G401 (cell line): ENCODE data around the gene CDNF. TPM values are rescaled to one million over a fixed set of nuclear protein-coding genes. Genes with fewer than 3 reads are reported as not detected.

ENCODE experiments used
- DNase-seq: peaks from one replicate; pipeline ENCODE4 v3.0.0-alpha.2; 2015; ENCODE audit warnings: low spot score
- in situ Hi-C: cut with HindIII; loops from 2 replicates; pipeline ENCODE4 v1.10.0; 2016; ENCODE audit warnings: low sequenced_read_pairs, mixed read lengths
- total RNA-seq: library from RNA; depleted of rRNA; stranded (reverse); fragments of >200 nt; shearing (Covaris generic); gene quantifications from 2 replicates; pipeline ENCODE4 v1.2.3, GENCODE V29; 2014

CDNF gene
- total RNA-seq, 1 experiment from 2014 or later: 0.27 TPM

DNA sequence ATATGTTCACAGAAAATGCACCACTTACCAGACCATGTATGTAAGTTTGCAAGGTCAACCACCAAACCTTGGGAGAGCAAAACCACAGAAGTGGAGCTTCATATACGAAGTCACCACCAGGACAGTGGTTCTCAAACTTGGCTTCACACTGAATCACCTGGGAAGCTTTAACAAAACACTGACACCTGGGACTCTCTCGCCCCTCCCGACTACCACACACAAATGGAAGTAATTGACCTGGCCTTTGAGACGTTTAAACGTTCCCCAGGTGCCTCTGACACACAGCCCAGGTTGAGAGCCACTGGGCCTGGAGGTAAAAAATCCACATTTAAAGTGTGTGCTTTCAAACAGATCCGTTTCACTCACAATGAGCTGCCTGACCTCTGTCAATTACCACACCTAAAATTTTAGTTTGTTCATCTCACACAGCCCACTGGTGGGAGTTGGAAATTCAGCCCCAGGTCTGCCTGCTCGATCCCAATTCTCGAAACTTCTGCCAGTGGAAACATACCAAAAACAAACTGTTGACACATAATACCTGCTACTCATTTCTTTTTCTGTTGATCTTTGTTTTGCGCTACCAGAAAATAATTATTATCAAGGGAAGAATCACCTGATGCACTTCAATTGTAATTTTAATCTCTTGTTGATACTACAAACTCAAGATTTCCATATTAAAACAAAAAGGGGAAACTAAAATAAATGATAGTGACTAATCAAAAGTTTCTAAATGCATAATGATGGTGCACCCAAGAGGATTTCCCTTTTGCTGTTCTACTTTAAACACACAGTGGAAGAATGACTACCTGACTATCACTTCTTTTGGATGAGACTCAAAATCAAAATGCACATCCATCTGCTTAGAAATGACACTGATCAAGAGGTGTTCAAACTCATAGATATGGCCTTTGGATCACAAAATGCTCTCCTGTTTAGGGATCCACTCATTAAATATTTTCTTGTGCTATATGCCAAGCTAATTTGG lies 26.6 kb downstream of the CDNF start:
- in situ Hi-C loops: no loop called here
- DNase-seq: no peak

DNA sequence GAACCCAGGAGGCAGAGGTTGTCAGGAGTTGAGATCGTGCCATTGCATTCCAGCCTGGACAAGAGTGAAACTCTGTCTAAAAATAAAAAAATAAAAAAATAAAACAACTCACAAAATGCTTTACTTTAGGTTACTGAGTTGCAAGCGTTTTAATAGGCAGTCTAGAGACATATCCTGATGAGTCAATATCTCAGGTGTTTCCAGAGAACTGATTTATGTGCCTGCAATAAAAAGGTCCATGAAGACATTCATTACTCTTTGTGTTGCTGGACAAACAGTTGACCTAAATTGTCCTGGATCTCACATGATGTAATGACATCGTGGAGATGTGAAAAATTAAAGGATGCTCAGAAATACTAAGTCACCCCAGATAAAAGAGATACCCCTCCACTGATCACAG lies 31.5 kb downstream of the CDNF start:
- DNase-seq: no peak
- in situ Hi-C loops: no loop called here

DNA sequence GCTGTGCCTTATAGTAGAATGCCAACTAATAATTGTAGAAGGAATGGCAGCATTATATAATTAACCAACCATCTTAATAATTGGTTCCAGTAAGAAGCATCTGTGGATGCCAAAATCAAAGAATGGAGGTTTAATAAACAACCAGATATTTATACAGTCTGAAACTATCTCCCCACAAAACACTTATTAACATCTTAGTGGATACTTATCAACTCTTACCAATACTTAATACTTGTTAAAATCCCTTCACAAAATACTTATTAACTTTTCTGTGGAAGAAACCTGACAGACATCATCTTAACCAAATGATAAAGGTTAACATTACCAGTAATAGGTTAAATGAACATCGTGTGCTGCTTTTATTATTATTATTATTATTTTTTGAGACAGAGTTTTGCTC lies 34.0 kb downstream of the CDNF start:
- in situ Hi-C loops: no loop called here
- DNase-seq: no peak

DNA sequence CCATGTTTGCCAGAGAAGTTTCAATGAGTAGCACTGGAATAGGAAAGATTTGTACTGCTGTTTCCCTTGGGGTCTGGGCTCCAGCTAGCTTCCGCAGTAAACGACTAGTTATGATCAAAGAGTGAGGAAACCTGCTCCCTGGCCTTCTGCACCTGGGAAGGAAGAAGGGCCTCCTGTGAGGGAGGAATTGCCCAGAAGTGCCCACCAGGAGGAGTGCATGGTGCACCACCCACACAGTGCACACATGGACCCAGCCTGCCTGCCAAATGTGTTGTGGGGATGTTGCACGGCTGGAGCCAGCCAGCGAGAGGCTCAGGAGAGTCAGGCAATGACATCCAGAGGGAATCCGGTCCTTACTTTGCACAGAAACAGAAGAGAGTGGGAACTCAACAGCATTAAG lies 36.1 kb downstream of the CDNF start:
- no peak for DNase-seq
- in situ Hi-C loops: no loop called here

DNA sequence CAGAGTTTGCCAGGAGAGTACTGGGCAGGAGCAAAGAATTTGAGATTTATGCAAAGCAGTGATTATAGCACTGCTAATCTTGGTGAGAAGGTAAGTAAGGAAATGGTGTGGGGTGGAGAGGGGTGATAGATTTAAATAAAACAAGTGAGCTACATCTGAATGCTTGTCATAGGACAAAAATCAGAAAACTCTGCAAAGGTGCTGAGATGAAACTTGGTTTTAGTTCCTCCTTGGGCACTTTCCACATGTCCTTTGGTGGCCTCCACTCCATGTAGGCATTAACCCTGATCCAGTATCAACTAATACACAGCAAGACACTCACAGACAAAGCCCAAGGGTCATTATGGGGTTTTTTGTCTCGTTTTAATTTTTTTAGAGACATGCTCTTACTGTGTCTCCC lies 37.4 kb downstream of the CDNF start:
- in situ Hi-C loops: no loop called here
- no peak for DNase-seq

DNA sequence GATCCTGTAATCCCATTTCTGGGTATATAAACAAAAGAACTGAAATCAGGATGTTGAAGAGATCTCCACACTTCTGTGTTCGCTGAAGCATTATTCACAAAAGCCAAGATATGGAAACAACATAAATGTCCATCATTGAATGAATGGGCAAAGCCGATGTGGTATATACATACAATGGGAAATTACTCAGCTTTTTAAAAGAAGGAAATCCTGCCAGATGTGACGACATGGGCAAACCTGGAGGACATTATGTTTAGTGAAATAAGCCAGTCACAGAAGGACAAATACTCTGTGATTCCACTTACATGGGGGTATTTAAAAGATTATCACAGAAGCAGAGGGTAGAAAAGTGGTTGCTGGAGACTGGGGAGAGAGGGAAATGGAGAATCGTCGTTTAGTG lies 39.2 kb downstream of the CDNF start:
- in situ Hi-C loops: no loop called here
- DNase-seq: no peak

DNA sequence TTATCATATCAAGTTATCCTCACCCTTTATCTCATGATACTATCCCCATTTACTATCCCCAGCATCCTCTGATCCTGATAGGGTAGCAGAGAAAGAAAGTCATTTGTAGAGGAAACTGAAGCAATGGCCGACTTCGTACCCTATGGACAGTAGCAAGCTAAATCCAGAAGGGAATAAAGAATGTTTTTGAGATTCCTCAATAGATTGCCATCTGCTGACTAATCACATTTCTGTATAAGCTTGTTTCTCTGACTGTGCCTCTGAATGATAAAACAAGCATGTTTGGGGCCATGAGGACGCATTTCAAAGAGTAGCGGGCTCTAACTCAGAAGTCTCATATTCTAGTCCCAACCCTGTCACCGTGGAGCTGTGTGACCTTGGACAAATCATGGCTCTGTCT lies 49.9 kb downstream of the CDNF start:
- no peak for DNase-seq
- in situ Hi-C loops: no loop called here

DNA sequence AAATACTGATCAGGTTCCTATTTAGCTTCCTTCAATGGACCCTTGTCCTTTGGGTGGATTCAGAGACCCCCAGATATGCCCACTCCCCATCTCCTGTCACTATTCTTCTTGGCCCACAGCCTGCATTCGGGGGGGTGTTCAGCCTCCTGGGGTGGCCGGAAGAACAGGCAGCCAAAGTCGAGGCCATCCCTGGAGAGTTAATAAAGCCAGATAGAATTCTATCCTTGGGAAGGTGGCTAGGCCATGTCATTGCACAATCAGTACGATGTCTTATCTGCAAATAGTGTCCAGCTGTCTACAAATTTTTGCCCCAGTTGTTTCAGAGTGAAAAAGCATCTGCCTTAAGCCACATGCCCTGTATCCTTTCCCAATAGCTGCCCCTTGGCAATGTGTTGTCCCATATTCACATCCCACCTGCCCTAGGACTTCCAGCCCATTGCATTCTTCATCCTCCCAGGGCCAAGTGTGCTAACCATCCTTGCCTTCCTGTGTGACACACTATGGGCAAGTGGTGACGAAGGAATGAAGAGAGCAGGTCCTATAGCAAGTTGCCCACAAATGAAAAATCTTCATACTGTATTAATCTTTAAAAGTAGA lies 53.3 kb downstream of the CDNF start:
- in situ Hi-C loops: no loop called here
- DNase-seq: no peak

DNA sequence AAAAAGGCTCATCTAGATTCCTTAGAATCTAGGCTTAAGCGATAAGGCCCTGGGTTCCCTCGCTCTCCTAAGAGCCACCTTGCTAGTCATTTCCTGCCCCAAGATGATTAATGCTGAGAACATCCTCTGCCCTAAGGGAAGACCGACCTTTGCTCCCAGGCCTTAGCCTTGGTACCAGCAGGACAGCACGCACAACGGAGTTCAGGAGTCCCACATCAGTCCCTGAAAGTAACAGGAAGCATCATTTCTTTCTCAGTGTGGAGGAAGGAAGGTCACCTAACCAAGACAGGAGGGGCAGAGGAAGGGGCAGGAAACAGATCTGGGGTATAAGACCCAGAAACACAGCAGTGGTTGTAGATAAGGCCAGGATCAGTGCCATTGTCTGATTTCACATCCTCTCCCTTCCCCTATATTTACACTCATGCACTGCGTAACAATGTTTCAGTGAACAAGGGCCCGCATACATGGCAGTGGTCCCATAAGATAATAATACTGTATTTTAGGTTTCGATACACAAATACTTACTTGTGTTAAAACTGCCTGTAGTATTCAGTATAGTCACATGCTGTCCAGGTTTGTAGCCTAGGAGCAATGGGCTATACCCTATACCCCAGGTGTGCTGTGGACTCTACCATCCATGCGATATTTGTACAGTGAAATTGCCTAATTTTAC lies 55.0 kb downstream of the CDNF start:
- DNase-seq: no peak
- in situ Hi-C loops: no loop called here

DNA sequence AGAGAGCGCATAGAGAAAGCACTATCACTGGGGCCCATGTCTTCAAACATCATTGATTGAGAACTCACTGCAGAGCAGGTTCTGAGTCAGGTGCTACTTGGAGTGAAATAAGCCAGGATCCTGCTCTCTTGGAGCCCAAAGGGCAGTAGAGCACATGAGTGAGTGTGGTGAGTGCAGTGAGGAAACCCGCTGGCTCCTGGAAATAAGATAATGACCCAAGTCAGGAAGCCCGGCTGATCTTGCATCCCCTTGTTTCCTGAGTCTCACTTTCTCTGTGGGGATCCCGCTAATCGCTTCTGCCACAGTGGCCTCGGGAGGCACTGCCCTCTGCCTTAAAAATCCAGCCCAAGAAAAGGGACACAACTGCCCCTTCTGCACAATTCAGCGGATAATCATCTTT lies 56.1 kb downstream of the CDNF start:
- in situ Hi-C loops: no loop called here

DNA sequence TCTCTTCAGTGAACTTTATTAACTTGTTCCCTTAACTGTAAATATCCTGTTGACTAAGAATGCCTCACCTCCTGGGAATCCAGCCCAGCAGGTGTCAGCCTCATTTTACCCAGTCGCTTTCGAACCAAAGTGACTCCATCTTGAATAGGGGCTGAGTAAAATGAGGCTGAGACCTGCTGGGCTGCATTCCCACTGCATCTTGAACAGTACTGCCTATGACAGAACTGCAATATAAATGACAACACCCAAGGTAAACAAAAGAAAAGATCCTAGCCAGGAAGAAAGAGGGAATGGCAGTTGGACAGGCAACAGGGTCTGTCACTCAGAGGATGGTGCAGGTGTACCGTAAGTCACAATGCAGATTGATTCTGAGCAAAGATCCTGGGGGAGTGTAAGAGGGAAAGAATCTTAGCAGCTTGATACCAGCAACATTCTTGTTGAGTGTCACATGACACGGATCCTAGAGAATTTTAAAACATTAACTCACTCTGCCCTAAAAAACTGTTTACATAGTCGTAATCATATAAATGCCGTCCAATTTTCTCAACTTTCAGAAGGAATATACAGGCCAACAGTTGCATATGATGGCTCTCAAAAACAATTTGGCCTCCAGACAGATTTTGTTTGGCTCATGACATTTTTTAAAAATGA lies 58.7 kb downstream of the CDNF start:
- in situ Hi-C loops: no loop called here
- DNase-seq: no peak

More for the DNA sequence above, 56.1 kb downstream of the CDNF start:
- DNase-seq: no peak

DNA sequence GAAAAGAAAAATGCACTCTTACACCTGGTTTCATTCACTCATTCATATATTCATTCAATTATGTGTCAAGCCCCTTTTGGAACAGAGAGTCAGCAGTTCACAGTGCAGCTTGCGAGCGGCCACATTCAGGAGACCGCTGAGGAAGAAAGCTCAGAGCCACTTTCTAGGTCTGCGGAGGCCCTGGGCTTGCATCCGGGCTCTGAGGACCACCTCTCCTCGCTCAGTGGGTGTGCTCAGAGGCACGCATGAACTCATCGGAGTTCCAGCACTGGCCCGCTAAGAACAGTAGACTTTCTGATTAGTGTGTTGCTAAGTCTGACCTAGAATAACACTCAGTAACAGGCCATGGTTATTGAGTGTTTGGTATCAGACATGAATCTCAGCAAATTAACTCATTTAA lies 61.3 kb downstream of the CDNF start:
- in situ Hi-C loops: no loop called here
- no peak for DNase-seq

DNA sequence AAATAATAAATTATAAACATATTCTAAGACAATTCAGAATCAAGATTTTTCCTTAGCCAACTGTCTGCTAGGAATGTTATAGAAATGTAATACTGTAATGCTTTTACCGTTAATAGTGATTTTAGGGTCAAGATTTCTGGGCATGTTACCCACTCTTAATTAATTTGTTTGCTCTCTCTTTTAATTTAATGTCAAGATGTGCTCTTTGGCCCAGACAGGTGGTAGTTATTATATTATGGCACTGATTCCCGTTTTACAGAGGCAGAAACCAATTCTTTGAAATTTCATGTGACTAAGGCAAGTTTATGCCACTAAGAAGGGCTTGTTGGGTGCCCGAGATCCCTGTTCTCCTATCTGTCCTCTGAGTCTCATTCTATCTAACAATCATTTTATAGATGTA lies 62.2 kb downstream of the CDNF start:
- in situ Hi-C loops: no loop called here
- no peak for DNase-seq

DNA sequence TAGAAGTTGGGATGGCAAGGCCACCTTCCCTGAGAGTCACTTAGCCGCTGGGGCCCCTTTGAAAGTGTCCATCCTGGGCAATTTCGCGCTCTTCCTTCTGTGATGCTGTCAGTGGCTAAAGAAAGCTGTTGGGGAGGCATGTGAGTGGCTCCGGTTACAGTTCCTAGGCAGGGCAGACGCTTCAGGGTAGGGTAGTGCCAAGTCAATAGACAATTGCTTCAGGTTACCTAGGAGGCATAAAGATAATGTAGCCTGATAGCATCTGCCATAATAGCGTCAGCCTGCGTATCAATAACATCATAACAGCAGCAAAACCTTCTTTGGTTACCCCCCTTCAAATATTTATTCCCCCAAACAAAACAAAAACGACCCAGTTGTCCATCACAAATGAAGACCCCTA lies 63.0 kb downstream of the CDNF start, which contains the start of gene FAM107B:
Gene FAM107B, minus strand, starts transcription at position 101 of the 400 bp plus-strand sequence. CDS start 234 bp downstream, outside the sequence.
- in situ Hi-C loops: no loop called here

DNA sequence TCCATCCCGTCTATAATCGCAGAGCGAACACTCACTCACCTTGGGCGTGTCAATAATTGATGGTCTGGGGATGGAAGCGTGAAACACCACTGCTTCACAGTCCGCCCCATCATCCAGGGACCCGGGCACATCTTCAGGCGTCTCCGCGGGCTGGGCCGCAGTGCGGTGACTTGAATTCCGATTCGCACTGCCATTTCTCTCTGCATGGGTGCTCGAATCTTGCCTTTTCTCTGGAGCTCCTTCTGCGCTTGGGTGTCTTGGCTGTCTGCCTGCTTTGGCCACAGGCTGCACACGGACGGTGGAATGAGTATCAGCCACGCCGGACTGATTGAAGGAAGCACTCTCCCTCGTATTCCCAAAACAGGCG lies 63.6 kb downstream of the CDNF start:
- no peak for DNase-seq
- in situ Hi-C loops: no loop called here

More for the DNA sequence above, 63.0 kb downstream of the CDNF start, which contains the start of gene FAM107B:
- no peak for DNase-seq

DNA sequence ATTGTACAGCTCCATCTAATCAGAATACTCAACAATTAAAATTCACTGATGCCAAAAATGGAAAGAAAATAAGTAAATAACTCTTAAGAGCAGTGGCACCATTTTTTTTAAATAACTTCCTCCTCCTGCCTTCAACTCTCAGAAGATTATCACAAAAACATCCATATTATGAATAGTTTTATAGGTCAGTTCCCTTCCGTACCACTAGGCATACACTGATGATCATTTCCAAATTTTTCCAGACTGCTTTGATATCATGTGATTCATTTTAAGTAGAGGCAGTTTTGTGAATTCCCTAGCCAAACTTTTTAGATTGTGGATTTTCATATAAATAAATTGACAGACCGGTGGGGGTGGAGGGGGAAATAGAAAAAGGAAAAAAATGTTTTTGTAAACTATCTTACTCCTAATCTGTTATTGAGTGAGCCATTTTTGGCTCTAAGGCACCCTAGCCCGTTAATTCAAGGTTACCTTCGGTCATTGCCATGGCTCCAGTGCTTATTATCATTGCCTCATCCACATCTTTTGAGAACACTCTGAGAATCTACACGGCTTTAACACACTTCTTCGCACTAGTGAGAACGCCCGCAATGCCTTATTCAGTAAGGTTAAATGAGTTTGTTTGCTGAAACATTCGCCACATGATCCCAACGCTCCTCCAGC lies 64.2 kb downstream of the CDNF start:
- in situ Hi-C loops: no loop called here
- DNase-seq: no peak

DNA sequence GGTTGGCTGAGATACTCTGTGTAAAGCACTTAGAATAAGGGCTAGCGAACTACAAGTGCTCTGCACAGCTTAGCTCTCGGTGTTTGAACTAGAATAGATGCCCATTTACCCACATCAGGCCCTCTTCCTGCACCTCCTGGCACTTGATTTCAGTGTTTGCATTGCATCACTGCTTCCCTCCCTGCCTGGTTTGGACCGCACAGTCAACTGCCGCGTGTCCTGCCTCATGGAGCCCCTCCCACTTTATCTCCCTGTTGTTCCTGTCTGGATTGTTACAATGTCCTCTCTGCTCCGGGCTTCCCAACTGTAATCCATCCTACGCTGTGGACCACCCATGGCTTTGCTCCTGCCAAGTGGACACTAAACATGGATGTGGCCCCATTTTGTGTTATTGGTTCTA lies 65.4 kb downstream of the CDNF start:
- in situ Hi-C loops: no loop called here
- DNase-seq: no peak

DNA sequence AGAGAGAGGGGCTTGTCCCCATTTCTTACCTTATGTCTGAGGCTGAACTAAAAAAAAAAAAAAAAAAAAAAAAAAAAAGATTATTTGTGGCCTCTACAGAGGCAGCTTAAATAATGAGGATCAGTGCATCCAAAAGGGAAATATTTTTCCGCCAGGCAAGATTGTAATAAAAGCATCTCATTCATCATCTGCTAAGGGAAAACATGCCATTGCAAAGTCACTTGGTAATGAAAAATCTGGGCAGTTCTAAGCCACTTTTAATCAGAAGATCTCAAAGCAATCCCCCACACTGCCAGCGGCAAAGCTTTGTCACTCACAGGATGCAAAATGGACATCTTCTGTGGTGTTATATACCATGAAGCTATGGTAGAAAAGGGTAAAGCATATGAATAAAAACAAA lies 66.9 kb downstream of the CDNF start:
- in situ Hi-C loops: no loop called here
- no peak for DNase-seq
